Measurements from ENCODE around the gene TMED9. TPM values are rescaled to one million over a fixed set of nuclear protein-coding genes. Genes with fewer than 3 reads are reported as not detected.

Gene TMED9
- total and polyA plus RNA-seq, 9 of the 15 experiments (the other 6 are each of a cell fraction or from before 2014, with no cell fraction given) = 43.7 to 301 (median 90.0) TPM

GRCh38 chr5:177591690-177592009 lies 353 bp upstream of the TMED9 start:
- peaks cover 25% of the 10 kb centered on the region for H3K79me2 ChIP-seq (ENCODE audit: control insufficient read depth, insufficient read depth, low read length)
- H3K4me1 ChIP-seq (replicated peaks in 1 of 2; ENCODE audit: control insufficient read depth in 2 of 2, insufficient read depth in 2 of 2, low read length in 2 of 2) = peaks cover 7 to 16% of the 10 kb centered on the region in 2 experiments; a peak in 4 of 5 replicates
- intact Hi-C loops (cut with micrococcal nuclease) = no loop called here
- peak overlapping the region; percentile 94 for H3K4me3 ChIP-seq
- 41% methylated on average over 8 of the region's 8 CpGs for WGBS (ENCODE audit: insufficient coverage, low coverage, missing lambda C conversion rate)
- no peaks in the 10 kb centered on the region for H3K27me3 ChIP-seq (ENCODE audit: control insufficient read depth in 2 of 2, insufficient read depth in 2 of 2, low read length in 2 of 2)
- peak in 1 of 4 experiments; percentile 4 for DNase-seq (ENCODE audit: extremely low read depth in 1 of 4, low spot score in 3 of 4)
- H3K36me3 ChIP-seq (ENCODE audit: control insufficient read depth, insufficient read depth, low read length) = peaks cover 37% of the 10 kb centered on the region
- POLR2A ChIA-PET = interaction anchor here (0.9 to 1.5 kb wide), 4 partner anchors 14 to 87 kb away, joined by 3 to 6 read pairs (median 4); no protein-coding TSS in a partner anchor
- peaks cover 7% of the 10 kb centered on the region for H4K20me1 ChIP-seq (replicated peaks; ENCODE audit: control insufficient read depth, insufficient read depth, low read length)
- H3K27ac ChIP-seq (ENCODE audit: extremely low read depth, low read depth, low read length) = peak overlapping the region; percentile 86; the same call in 2 of the 3 replicates
- peak overlapping the region; percentile 95 to 98; a peak in 3 of 4 replicates for H3K9ac ChIP-seq (ENCODE audit: insufficient read depth in 1 of 2, low read depth in 2 of 2, low read length in 2 of 2)
- no peaks in the 10 kb centered on the region for H3K9me1 ChIP-seq (ENCODE audit: control insufficient read depth, insufficient read depth, low read length)
- peak overlapping the region; percentile 96 for H2AFZ ChIP-seq (ENCODE audit: low read depth, low read length)
- peak overlapping the region; percentile 89 for H3K4me2 ChIP-seq (ENCODE audit: insufficient read depth, low read length)
- ATAC-seq = no peak
- CTCF ChIA-PET (ENCODE audit: low intra/inter-chr PET ratio) = no interaction called here
- in situ Hi-C loops (cut with MboI) = no loop called here
- no TSS peak for BruUV-seq (replicated peaks)
- H3K9me3 ChIP-seq (replicated peaks; ENCODE audit: control insufficient read depth, insufficient read depth, low read depth, low read length) = no peaks in the 10 kb centered on the region
- no peak for FAIRE-seq
- TF ChIP-seq, protein P1, sequence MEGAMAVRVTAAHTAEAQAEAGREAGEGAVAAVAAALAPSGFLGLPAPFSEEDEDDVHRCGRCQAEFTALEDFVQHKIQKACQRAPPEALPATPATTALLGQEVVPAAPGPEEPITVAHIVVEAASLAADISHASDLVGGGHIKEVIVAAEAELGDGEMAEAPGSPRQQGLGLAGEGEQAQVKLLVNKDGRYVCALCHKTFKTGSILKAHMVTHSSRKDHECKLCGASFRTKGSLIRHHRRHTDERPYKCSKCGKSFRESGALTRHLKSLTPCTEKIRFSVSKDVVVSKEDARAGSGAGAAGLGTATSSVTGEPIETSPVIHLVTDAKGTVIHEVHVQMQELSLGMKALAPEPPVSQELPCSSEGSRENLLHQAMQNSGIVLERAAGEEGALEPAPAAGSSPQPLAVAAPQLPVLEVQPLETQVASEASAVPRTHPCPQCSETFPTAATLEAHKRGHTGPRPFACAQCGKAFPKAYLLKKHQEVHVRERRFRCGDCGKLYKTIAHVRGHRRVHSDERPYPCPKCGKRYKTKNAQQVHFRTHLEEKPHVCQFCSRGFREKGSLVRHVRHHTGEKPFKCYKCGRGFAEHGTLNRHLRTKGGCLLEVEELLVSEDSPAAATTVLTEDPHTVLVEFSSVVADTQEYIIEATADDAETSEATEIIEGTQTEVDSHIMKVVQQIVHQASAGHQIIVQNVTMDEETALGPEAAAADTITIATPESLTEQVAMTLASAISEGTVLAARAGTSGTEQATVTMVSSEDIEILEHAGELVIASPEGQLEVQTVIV (CRISPR knock-in tag; IDR thresholded peaks at IDR 0.05; ENCODE audit: borderline replicate concordance) = no peak
- TF ChIP-seq RBM25 (IDR thresholded peaks at IDR 0.05; ENCODE audit: low read depth, low read length, severe bottlenecking) = peak; percentile 39
- TF ChIP-seq GTF2E2 (tag; IDR thresholded peaks at IDR 0.05) = no peak
- no peak for TF ChIP-seq PRPF4 (IDR thresholded peaks at IDR 0.05; ENCODE audit: insufficient read depth, low read depth, low read length, poor library complexity, severe bottlenecking)
- TF ChIP-seq, protein P2, sequence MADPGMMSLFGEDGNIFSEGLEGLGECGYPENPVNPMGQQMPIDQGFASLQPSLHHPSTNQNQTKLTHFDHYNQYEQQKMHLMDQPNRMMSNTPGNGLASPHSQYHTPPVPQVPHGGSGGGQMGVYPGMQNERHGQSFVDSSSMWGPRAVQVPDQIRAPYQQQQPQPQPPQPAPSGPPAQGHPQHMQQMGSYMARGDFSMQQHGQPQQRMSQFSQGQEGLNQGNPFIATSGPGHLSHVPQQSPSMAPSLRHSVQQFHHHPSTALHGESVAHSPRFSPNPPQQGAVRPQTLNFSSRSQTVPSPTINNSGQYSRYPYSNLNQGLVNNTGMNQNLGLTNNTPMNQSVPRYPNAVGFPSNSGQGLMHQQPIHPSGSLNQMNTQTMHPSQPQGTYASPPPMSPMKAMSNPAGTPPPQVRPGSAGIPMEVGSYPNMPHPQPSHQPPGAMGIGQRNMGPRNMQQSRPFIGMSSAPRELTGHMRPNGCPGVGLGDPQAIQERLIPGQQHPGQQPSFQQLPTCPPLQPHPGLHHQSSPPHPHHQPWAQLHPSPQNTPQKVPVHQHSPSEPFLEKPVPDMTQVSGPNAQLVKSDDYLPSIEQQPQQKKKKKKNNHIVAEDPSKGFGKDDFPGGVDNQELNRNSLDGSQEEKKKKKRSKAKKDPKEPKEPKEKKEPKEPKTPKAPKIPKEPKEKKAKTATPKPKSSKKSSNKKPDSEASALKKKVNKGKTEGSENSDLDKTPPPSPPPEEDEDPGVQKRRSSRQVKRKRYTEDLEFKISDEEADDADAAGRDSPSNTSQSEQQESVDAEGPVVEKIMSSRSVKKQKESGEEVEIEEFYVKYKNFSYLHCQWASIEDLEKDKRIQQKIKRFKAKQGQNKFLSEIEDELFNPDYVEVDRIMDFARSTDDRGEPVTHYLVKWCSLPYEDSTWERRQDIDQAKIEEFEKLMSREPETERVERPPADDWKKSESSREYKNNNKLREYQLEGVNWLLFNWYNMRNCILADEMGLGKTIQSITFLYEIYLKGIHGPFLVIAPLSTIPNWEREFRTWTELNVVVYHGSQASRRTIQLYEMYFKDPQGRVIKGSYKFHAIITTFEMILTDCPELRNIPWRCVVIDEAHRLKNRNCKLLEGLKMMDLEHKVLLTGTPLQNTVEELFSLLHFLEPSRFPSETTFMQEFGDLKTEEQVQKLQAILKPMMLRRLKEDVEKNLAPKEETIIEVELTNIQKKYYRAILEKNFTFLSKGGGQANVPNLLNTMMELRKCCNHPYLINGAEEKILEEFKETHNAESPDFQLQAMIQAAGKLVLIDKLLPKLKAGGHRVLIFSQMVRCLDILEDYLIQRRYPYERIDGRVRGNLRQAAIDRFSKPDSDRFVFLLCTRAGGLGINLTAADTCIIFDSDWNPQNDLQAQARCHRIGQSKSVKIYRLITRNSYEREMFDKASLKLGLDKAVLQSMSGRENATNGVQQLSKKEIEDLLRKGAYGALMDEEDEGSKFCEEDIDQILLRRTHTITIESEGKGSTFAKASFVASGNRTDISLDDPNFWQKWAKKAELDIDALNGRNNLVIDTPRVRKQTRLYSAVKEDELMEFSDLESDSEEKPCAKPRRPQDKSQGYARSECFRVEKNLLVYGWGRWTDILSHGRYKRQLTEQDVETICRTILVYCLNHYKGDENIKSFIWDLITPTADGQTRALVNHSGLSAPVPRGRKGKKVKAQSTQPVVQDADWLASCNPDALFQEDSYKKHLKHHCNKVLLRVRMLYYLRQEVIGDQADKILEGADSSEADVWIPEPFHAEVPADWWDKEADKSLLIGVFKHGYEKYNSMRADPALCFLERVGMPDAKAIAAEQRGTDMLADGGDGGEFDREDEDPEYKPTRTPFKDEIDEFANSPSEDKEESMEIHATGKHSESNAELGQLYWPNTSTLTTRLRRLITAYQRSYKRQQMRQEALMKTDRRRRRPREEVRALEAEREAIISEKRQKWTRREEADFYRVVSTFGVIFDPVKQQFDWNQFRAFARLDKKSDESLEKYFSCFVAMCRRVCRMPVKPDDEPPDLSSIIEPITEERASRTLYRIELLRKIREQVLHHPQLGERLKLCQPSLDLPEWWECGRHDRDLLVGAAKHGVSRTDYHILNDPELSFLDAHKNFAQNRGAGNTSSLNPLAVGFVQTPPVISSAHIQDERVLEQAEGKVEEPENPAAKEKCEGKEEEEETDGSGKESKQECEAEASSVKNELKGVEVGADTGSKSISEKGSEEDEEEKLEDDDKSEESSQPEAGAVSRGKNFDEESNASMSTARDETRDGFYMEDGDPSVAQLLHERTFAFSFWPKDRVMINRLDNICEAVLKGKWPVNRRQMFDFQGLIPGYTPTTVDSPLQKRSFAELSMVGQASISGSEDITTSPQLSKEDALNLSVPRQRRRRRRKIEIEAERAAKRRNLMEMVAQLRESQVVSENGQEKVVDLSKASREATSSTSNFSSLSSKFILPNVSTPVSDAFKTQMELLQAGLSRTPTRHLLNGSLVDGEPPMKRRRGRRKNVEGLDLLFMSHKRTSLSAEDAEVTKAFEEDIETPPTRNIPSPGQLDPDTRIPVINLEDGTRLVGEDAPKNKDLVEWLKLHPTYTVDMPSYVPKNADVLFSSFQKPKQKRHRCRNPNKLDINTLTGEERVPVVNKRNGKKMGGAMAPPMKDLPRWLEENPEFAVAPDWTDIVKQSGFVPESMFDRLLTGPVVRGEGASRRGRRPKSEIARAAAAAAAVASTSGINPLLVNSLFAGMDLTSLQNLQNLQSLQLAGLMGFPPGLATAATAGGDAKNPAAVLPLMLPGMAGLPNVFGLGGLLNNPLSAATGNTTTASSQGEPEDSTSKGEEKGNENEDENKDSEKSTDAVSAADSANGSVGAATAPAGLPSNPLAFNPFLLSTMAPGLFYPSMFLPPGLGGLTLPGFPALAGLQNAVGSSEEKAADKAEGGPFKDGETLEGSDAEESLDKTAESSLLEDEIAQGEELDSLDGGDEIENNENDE (IDR thresholded peaks at IDR 0.05; ENCODE audit: low read depth, low read length) = no peak
- TF ChIP-seq BCOR (IDR thresholded peaks at IDR 0.05) = peak; percentile 71; the same call in 1 of the 2 replicates
- TF ChIP-seq NCOA6 (IDR thresholded peaks at IDR 0.05) = no peak
- no peak for TF ChIP-seq KLF16 (IDR thresholded peaks at IDR 0.05)
- TF ChIP-seq FOSL1 (tag; conservative IDR thresholded peaks at IDR 0.05) = no peak

All from K562 (cell line).